RWPE2 (cell line): ENCODE data around the gene B3GAT3.
A peak's percentile ranks its signal among the peaks of the same experiment; 100 is the strongest.

Experiments used
- ATAC-seq: fragments of 200-7000 bp; cut with Tn5 transposase; 3 replicates; pipeline ENCODE4 v1.9.1; 2021; ENCODE audit warnings: low read depth
- DNase-seq: peaks from one replicate; pipeline ENCODE4 v3.0.0-alpha.2; 2020; ENCODE audit warnings: low spot score
- H3K27ac ChIP-seq: fragments of 450-650 bp; 2 replicates; pipeline ENCODE4 v1.5.1; 2017; ENCODE audit warnings: mild to moderate bottlenecking; ENCODE audit not compliant: poor library complexity, severe bottlenecking
- H3K27me3 ChIP-seq: fragments of 250-450 bp; sonication (Bioruptor Pico); 2 replicates; pipeline ENCODE4 v1.5.1; 2021; ENCODE audit warnings: mild to moderate bottlenecking, moderate library complexity; ENCODE audit not compliant: insufficient read depth, poor library complexity, severe bottlenecking
- H3K36me3 ChIP-seq: fragments of 250-450 bp; sonication (Bioruptor Pico); 2 replicates; pipeline ENCODE4 v1.5.1; 2020; ENCODE audit warnings: low read depth, mild to moderate bottlenecking, moderate library complexity
- H3K4me1 ChIP-seq: fragments of 250-450 bp; sonication (Bioruptor Pico); 2 replicates; pipeline ENCODE4 v1.5.1; 2021; ENCODE audit warnings: mild to moderate bottlenecking, moderate library complexity; ENCODE audit not compliant: insufficient read depth, poor library complexity, severe bottlenecking
- H3K4me3 ChIP-seq: fragments of 250-450 bp; sonication (Bioruptor Pico); 2 replicates; pipeline ENCODE4 v1.5.1; 2021; ENCODE audit warnings: mild to moderate bottlenecking, moderate library complexity; ENCODE audit not compliant: severe bottlenecking
- H3K9me3 ChIP-seq: fragments of 250-450 bp; sonication (Bioruptor Pico); 2 replicates; pipeline ENCODE4 v1.5.1; 2021; ENCODE audit warnings: mild to moderate bottlenecking, moderate library complexity; ENCODE audit not compliant: severe bottlenecking
- CTCF ChIP-seq: fragments of 450-650 bp; IDR thresholded peaks from one replicate; pipeline ENCODE4 v1.5.1; 2017; ENCODE audit warnings: mild to moderate bottlenecking, moderate library complexity; ENCODE audit not compliant: poor library complexity, severe bottlenecking

B3GAT3 gene

DNA sequence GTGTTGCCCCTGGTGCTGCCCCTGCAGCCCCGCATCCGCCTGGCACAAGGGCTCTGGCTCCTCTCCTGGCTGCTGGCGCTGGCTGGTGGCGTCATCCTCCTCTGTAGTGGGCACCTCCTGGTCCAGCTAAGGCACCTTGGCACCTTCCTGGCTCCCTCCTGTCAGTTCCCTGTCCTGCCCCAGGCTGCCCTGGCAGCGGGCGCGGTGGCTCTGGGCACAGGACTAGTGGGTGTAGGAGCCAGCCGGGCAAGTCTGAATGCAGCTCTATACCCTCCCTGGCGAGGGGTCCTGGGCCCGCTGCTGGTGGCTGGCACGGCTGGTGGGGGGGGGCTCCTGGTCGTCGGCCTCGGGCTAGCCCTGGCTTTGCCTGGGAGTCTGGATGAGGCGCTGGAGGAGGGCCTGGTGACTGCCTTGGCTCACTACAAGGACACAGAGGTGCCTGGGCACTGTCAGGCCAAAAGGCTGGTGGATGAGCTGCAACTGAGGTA is 8.5 kb downstream of the B3GAT3 start:
- Histone ChIP-seq H3K4me1 (peaks cover 4% of the 10 kb centered on the region), H3K9me3 (no peaks in the 10 kb centered on the region), H3K36me3 (peaks cover 18% of the 10 kb centered on the region), H3K27ac (peak overlapping the region; percentile 95), H3K4me3 (no peak overlapping the region), H3K27me3 (no peaks in the 10 kb centered on the region)
- TF ChIP-seq CTCF = no peak
- ATAC-seq (no peak; the same call in 2 of the 3 replicates), DNase-seq (no peak)

DNA sequence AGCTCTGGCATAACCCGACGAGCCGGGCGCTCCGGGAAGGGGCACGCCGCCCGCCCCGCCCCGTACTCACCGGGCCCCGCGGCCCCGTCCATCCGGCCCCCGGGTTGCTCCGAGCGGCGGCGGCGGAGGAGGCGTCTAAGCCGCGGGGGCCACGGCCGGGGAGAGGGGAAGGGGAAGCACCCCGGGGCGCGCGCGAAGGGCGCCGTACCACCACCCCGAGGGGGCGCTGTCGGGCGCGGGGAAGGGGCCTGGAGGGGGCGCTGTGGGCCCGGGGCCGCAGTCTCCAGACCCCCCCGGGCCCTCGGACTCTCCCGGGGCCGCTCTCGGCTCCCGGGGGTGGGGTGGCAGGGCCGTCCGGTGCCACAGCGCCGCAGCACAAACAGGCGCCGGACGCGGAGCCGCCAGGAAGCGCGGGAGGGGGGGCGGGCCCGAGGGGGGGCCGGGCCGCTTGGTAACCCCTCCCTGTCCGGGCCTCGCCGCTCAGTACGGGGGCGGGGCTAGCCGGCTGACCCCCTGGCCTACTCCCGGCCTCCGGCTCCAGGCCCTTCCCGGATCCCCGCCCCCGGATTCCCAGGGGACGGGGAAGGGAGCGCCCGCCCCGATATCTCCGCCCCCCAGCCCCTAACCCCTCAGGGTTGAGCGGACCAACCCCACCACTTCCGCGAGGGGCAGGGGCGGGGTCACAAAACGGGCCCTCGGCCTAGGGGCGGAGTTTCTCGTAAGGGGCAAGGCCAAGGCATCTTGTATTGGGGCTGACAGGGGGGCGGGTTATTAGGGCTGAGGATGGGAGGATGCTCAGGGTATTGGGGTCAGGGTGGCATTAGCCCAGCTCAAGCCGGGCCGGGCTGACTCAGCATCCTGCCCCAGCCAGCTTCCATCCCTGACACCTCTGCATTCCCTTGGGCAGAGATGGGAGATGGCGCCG is 9.2 kb downstream of the B3GAT3 start, which contains the start of the genes EML3 and ROM1:
Gene EML3, minus strand, starts transcription at position 410 of the 925 bp plus-strand sequence. Its CDS starts 318 bp downstream, at position 92.
Gene ROM1, plus strand, starts transcription at position 892 of the 925 bp plus-strand sequence. Its CDS starts 25 bp downstream, at position 917.
- ATAC-seq = peak; percentile 73
- Histone ChIP-seq H3K4me1 (peaks cover 4% of the 10 kb centered on the region), H3K4me3 (peak within 1 kb of the TSS; percentile 66), H3K27ac (peak within 1 kb of the TSS; percentile 95), H3K27me3 (no peaks in the 10 kb centered on the region), H3K36me3 (peaks cover 23% of the 10 kb centered on the region), H3K9me3 (no peaks in the 10 kb centered on the region)
- peak; percentile 91 for TF ChIP-seq CTCF
- peak; percentile 89 for DNase-seq

GRCh38 chr11:62611705-62612365 is 10.0 kb downstream of the B3GAT3 start:
- no peak for TF ChIP-seq CTCF
- no peak for DNase-seq
- Histone ChIP-seq H3K36me3 (peaks cover 24% of the 10 kb centered on the region), H3K27ac (peak overlapping the region; percentile 95), H3K4me3 (peak overlapping the region; percentile 66), H3K4me1 (peaks cover 4% of the 10 kb centered on the region), H3K9me3 (no peaks in the 10 kb centered on the region), H3K27me3 (no peaks in the 10 kb centered on the region)
- peak; percentile 7 for ATAC-seq

- H3K36me3 ChIP-seq = peaks cover 24% of the 10 kb centered on the region
- no peak for TF ChIP-seq CTCF
- no peaks in the 10 kb centered on the region for H3K27me3 ChIP-seq
- peak overlapping the region; percentile 95 for H3K27ac ChIP-seq
- DNase-seq = no peak
- ATAC-seq = no peak
- peaks cover 4% of the 10 kb centered on the region for H3K4me1 ChIP-seq
- H3K4me3 ChIP-seq = peak overlapping the region; percentile 66
- H3K9me3 ChIP-seq = no peaks in the 10 kb centered on the region
Measured at GRCh38 chr11:62610814-62611704, 10.7 kb downstream of the B3GAT3 start.
